ENCODE data around the gene CDK5RAP2.

CDK5RAP2 gene

DNA sequence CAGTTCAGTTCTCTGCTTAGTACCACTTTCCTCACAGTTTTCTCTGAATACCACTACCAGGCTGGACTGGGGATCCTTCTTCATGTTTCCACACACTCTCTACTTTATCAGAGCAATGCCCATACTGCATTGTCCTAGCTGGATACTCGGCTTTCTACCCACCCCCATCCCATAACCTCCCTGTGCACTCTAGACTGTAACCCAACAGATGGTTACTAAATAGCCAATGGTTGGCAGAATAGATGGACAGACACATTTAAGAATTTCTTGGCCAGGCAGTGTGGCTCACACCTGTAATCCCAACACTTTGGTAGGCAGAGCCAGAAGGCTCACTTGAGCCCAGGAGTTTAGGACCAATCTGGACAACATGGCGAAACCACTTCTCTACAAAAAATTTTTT, 22.8 kb downstream of the CDK5RAP2 start:
- no peak for TF ChIP-seq TAF1 (IDR thresholded peaks at IDR 0.05; ENCODE audit: borderline replicate concordance, insufficient read depth, low read length)
- no peak for TF ChIP-seq POLR2AphosphoS5 (IDR thresholded peaks at IDR 0.05; ENCODE audit: low read depth, low read length)
- TF ChIP-seq, protein P1, sequence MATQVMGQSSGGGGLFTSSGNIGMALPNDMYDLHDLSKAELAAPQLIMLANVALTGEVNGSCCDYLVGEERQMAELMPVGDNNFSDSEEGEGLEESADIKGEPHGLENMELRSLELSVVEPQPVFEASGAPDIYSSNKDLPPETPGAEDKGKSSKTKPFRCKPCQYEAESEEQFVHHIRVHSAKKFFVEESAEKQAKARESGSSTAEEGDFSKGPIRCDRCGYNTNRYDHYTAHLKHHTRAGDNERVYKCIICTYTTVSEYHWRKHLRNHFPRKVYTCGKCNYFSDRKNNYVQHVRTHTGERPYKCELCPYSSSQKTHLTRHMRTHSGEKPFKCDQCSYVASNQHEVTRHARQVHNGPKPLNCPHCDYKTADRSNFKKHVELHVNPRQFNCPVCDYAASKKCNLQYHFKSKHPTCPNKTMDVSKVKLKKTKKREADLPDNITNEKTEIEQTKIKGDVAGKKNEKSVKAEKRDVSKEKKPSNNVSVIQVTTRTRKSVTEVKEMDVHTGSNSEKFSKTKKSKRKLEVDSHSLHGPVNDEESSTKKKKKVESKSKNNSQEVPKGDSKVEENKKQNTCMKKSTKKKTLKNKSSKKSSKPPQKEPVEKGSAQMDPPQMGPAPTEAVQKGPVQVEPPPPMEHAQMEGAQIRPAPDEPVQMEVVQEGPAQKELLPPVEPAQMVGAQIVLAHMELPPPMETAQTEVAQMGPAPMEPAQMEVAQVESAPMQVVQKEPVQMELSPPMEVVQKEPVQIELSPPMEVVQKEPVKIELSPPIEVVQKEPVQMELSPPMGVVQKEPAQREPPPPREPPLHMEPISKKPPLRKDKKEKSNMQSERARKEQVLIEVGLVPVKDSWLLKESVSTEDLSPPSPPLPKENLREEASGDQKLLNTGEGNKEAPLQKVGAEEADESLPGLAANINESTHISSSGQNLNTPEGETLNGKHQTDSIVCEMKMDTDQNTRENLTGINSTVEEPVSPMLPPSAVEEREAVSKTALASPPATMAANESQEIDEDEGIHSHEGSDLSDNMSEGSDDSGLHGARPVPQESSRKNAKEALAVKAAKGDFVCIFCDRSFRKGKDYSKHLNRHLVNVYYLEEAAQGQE (IDR thresholded peaks at IDR 0.05; ENCODE audit: insufficient read depth in 1 of 2, low read depth in 2 of 2, low read length in 2 of 2), result no peak
- no peak for TF ChIP-seq SIN3A (IDR thresholded peaks at IDR 0.05; ENCODE audit: borderline replicate concordance, insufficient read depth, low read length)
- no peak for TF ChIP-seq FOXP2 (optimal IDR thresholded peaks at IDR 0.05; ENCODE audit: borderline replicate concordance, extremely low read depth, extremely low read length, insufficient read depth)

DNA sequence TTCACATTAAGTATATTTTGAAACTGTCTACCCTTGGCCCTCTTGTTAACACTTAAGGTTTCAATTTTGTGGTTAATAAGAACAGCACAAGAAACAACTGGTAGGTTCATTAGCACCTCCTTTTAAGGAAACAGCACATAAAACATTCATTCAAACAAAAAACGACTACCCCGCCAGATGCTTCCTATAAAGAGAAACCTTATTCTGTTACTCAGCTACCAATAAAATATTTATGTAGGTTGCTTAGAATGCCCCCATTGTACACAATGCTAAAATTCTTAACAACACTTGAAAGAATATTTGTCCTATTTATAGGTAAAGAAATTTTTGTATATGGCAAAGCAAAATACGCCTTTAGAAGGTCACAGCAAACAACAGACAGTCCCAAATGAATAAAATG, 23.2 kb downstream of the CDK5RAP2 start:
- TF ChIP-seq SIN3A (IDR thresholded peaks at IDR 0.05; ENCODE audit: borderline replicate concordance, insufficient read depth, low read length), result no peak
- TF ChIP-seq, protein P1 (IDR thresholded peaks at IDR 0.05; ENCODE audit: insufficient read depth in 1 of 2, low read depth in 2 of 2, low read length in 2 of 2), result no peak

DNA sequence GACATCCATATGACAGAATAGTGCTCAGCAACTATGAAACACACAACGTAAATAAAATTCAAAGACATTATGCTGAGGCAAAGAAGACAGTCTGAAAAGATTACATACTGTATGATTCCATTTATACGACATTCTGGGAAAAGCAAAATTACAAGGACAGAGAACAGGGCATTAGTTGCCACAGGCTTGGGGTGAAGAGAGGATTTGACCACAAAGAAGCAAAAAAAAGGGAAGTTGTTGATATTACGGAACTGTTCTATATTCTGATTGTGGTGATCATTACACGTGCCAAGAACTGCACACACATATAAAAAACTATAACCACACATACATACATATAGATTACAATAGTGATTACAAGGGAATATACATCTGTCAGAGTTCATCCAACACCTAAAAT, 24.1 kb downstream of the CDK5RAP2 start:
- TF ChIP-seq TAF1 (IDR thresholded peaks at IDR 0.05; ENCODE audit: borderline replicate concordance, insufficient read depth, low read length) (no peak), POLR2AphosphoS5 (IDR thresholded peaks at IDR 0.05; ENCODE audit: low read depth, low read length) (no peak), SIN3A (IDR thresholded peaks at IDR 0.05; ENCODE audit: borderline replicate concordance, insufficient read depth, low read length) (no peak), FOXP2 (optimal IDR thresholded peaks at IDR 0.05; ENCODE audit: borderline replicate concordance, extremely low read depth, extremely low read length, insufficient read depth) (no peak)
- TF ChIP-seq, protein P1 (IDR thresholded peaks at IDR 0.05; ENCODE audit: insufficient read depth in 1 of 2, low read depth in 2 of 2, low read length in 2 of 2), result no peak

DNA sequence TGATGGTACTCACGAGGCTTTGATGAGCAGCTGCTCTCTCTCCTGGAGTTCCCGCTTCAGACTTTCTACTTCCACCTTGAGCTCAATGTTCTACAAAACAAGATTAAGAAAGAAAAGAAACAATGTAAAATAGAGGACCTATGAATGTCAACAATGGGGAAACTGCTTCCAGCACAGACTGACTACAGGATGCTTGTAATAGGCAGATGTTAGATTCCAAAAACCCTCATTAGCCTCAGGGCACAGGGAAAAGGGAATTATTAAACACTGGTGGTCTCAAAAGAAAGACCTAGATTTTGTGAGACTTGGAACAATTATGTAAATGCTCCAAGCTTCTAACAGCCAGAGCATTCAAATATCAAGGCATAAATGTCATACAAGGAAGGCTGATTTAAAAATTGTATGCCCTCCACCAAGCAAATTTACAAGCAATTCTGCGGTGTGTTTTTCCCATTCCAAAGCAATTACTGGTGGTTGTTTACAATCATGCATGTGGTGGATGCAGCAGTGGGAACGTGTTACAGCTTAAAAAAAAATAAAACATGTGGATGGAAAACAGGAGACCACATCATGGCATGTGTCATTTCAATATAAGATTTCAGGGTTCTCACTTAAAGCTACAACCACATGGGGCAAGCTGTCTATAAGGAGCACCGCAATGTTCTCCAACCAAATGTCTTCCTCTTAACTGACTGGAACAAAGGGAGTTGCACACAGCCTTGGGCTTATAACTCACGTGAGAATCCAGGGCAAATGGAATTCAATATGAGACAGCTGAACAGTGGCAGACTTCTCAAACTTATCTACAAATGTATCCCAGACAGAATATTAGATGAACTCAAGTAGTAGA, 34.0 kb downstream of the CDK5RAP2 start:
- TF ChIP-seq SIN3A (IDR thresholded peaks at IDR 0.05; ENCODE audit: borderline replicate concordance, insufficient read depth, low read length), result no peak
- no peak for TF ChIP-seq POLR2AphosphoS5 (IDR thresholded peaks at IDR 0.05; ENCODE audit: low read depth, low read length)
- TF ChIP-seq FOXP2 (optimal IDR thresholded peaks at IDR 0.05; ENCODE audit: borderline replicate concordance, extremely low read depth, extremely low read length, insufficient read depth), result no peak
- TF ChIP-seq, protein P1 (IDR thresholded peaks at IDR 0.05; ENCODE audit: insufficient read depth in 1 of 2, low read depth in 2 of 2, low read length in 2 of 2), result no peak

DNA sequence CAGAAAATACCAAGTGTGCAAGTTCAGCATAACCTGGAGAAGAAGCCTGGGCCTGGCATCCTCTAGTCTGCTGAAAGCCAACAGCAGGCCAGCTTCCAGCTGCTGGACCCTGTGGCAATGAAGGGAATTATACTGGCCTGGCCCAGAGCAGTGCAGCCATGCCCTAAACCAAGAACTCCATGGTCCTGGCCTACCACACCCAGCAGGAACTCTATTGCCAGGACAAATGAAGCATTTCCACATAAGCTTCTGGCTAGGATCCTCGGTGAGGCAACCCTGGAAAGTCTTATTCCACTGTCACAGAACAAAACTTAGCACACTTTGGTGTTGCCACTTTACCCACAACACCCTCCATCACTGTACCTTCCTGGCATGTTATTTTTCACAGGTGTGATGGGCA, 35.5 kb downstream of the CDK5RAP2 start:
- TF ChIP-seq SIN3A (IDR thresholded peaks at IDR 0.05; ENCODE audit: borderline replicate concordance, insufficient read depth, low read length) (no peak), TAF1 (IDR thresholded peaks at IDR 0.05; ENCODE audit: borderline replicate concordance, insufficient read depth, low read length) (no peak), POLR2AphosphoS5 (IDR thresholded peaks at IDR 0.05; ENCODE audit: low read depth, low read length) (no peak), FOXP2 (optimal IDR thresholded peaks at IDR 0.05; ENCODE audit: borderline replicate concordance, extremely low read depth, extremely low read length, insufficient read depth) (no peak)
- TF ChIP-seq, protein P1 (IDR thresholded peaks at IDR 0.05; ENCODE audit: insufficient read depth in 1 of 2, low read depth in 2 of 2, low read length in 2 of 2), result no peak

Measured in PFSK-1 (cell line).